ENCODE data around the gene RNU1-2.

DNA sequence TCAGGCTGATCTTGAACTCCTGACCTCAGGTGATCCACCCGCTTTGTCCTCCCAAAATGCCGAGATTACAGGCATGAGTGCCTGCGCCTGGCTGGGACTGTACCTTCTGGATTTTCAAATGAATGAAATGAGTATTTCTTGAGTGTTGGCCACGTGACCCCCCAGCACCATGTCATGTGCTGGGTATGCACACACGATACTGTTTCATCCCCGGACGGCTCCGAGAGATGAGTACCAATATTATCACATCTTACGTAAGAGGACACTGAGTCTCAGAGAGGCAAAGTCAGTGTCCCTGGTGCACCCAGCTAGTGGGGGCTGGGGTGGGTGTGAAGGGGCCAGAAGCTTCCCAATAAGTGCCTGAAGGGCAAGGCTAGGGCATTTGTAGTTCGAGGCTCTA, 25.2 kb downstream of the RNU1-2 start:
- no peak for TF ChIP-seq CTCF (conservative IDR thresholded peaks at IDR 0.05; ENCODE audit: low read depth, low read length)
- no peak for TF ChIP-seq EZH2 (IDR thresholded peaks at IDR 0.05; ENCODE audit: borderline replicate concordance, low read depth, low read length, poor library complexity, severe bottlenecking)
